Hematopoietic multipotent progenitor cell treated with erythropoietin and hydrocortisone succinate and interleukin-3 and kit ligand, for 4 days (in vitro differentiated cells): ENCODE data around the gene UGT2A3.

Source experiments
- DNase-seq: peaks from one replicate; pipeline ENCODE4 v3.0.0-alpha.2; 2015

The UGT2A3 gene

GRCh38 chr4:68909385-68909784 is 42.2 kb downstream of the UGT2A3 start:
- DNase-seq = no peak

GRCh38 chr4:68907788-68908700 is 43.6 kb downstream of the UGT2A3 start:
- no peak for DNase-seq

GRCh38 chr4:68907245-68907644 is 44.4 kb downstream of the UGT2A3 start:
- DNase-seq = no peak

GRCh38 chr4:68906780-68907137 is 44.8 kb downstream of the UGT2A3 start:
- no peak for DNase-seq

GRCh38 chr4:68905939-68906779 is 45.4 kb downstream of the UGT2A3 start:
- no peak for DNase-seq

- DNase-seq = no peak
Measured at GRCh38 chr4:68905598-68905938, 46.0 kb downstream of the UGT2A3 start.

- peak; percentile 11 for DNase-seq
Measured at GRCh38 chr4:68904786-68905185, 46.8 kb downstream of the UGT2A3 start.

- DNase-seq = no peak
Measured at GRCh38 chr4:68896749-68897148, 54.9 kb downstream of the UGT2A3 start.

GRCh38 chr4:68895561-68896198 is 55.9 kb downstream of the UGT2A3 start:
- DNase-seq = no peak

- DNase-seq = no peak
Measured at GRCh38 chr4:68892861-68893260, 58.7 kb downstream of the UGT2A3 start.

- DNase-seq = no peak
Measured at GRCh38 chr4:68891678-68892077, 59.9 kb downstream of the UGT2A3 start.

GRCh38 chr4:68885545-68885944 is 66.1 kb downstream of the UGT2A3 start:
- no peak for DNase-seq

- no peak for DNase-seq
Measured at GRCh38 chr4:68883870-68884269, 67.7 kb downstream of the UGT2A3 start.
